NCI-H1105 (cell line): ENCODE results near the gene KCNA5.
A peak's percentile ranks its signal among the peaks of the same experiment; 100 is the strongest.

ENCODE experiments used
- DNase-seq: peaks from one replicate; lab custom pipeline; 2025; lab: John Stamatoyannopoulos, UW

Gene KCNA5

GRCh38 chr12:5043589-5044419 is at the start of gene KCNA5:
TSS of gene KCNA5 (plus strand) at chr12:5043879. CDS start at chr12:5044148, 269 bp downstream.
- peak; percentile 83 for DNase-seq

- DNase-seq = no peak
These were observed 49.1 kb upstream of the KCNA5 start for GRCh38 chr12:4994622-4995021.

GRCh38 chr12:4996714-4997113 is 47.0 kb upstream of the KCNA5 start:
- no peak for DNase-seq

GRCh38 chr12:4997939-4998338 is 45.7 kb upstream of the KCNA5 start:
- DNase-seq = no peak

- DNase-seq = no peak
These were observed 43.5 kb upstream of the KCNA5 start for GRCh38 chr12:5000204-5000603.

- DNase-seq = no peak
These were observed 42.9 kb upstream of the KCNA5 start for GRCh38 chr12:5000658-5001385.

- DNase-seq = peak; percentile 64
These were observed 40.5 kb upstream of the KCNA5 start for GRCh38 chr12:5003025-5003666.

GRCh38 chr12:5008661-5009060 is 35.0 kb upstream of the KCNA5 start:
- no peak for DNase-seq

GRCh38 chr12:5010151-5010550 is 33.5 kb upstream of the KCNA5 start:
- DNase-seq = no peak

GRCh38 chr12:5012337-5012736 is 31.3 kb upstream of the KCNA5 start:
- DNase-seq = no peak

- DNase-seq = no peak
These were observed 30.4 kb upstream of the KCNA5 start for GRCh38 chr12:5013266-5013730.

- no peak for DNase-seq
These were observed 29.4 kb upstream of the KCNA5 start for GRCh38 chr12:5014269-5014668.

GRCh38 chr12:5015711-5016492 is 27.8 kb upstream of the KCNA5 start:
- DNase-seq = no peak

GRCh38 chr12:5016526-5016925 is 27.2 kb upstream of the KCNA5 start:
- DNase-seq = no peak

- no peak for DNase-seq
These were observed 25.9 kb upstream of the KCNA5 start for GRCh38 chr12:5017638-5018348.

- no peak for DNase-seq
These were observed 25.0 kb upstream of the KCNA5 start for GRCh38 chr12:5018677-5019076.

- no peak for DNase-seq
These were observed 21.7 kb upstream of the KCNA5 start for GRCh38 chr12:5022025-5022424.

- DNase-seq = peak; percentile 44
These were observed 21.1 kb upstream of the KCNA5 start for GRCh38 chr12:5022465-5023061.

- DNase-seq = no peak
These were observed 19.8 kb upstream of the KCNA5 start for GRCh38 chr12:5023842-5024241.

GRCh38 chr12:5026342-5026938 is 17.2 kb upstream of the KCNA5 start:
- DNase-seq = no peak
